T-helper 22 cell (primary cell): ENCODE measurements around the gene RELA.

Experiments
- DNase-seq: peaks from one replicate; pipeline ENCODE4 v3.0.0-alpha.2; 2020; ENCODE audit warnings: low read depth

Gene RELA

DNA sequence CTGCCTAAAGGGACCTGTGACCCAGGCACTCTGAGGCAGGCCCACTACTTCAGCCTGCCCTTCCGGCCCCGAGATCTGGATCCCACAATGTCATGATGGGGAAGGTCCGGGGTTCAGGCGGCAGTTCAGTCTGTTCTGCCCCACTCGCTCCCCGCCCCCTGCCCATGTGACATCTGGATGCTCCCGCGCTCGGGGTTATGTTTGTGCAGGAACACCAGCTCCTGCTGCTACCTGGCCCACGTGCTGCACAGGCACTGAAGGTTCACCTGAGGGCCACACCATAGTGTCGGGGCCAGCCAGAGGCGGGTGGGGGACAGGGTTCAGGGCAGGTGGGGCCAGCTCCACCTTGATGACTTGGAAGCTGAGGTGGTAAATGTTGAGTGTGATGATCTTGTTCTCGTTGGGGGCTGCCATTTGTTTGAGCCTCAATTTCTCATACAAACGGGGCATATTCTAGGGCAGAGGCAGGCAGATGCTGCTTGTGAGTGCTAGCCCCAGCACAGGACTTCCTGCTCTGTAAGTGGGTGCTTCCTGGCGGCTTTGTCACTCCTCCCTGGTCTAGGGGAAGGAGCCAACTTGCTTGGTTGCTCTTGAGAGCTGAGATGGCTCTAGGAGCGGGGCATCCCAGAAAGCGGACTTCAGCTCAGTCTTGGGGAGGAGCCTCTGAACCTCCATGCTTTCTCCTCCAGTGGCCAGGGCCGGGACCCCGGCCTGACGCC lies 29.2 kb downstream of the RELA start:
- DNase-seq, result no peak

DNA sequence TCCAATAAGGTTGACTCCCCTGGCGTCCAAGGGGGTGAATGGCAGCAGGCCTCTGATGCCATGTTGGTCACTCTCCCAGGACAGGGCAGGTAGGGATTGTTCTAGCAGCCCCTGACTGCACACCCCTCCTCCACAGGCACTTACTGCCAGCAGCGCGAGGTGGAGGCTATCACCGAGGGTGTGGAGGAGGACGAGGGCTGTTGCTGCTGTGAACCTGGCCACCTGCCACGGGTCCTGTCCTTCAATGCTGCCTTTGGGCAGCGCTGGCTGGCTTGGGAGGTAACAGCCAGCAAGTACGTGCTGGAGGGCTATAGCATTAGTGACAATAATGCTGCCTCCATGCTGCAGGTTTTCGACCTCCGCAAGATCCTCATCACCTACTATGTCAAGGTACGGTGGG lies 32.5 kb downstream of the RELA start:
- DNase-seq, result no peak

DNA sequence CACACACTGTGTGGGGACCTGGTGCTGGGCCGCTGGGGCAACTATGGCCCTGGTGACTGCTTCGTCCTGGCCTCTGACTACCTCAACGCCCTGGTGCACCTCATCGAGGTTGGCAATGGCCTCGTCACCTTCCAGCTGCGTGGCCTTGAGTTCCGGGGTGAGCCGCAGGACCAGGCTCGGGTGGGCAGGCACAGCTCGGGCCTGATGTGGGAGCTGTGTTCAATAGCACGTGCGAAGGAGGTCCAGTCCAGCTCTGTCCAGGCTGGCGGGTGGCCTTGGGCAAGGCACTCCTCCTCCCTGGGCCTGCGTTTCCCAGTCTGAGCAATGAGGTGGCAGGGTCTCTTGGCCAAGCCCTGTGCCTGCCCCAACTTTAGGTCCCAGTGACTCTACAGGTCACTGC lies 33.1 kb downstream of the RELA start:
- DNase-seq, result no peak

DNA sequence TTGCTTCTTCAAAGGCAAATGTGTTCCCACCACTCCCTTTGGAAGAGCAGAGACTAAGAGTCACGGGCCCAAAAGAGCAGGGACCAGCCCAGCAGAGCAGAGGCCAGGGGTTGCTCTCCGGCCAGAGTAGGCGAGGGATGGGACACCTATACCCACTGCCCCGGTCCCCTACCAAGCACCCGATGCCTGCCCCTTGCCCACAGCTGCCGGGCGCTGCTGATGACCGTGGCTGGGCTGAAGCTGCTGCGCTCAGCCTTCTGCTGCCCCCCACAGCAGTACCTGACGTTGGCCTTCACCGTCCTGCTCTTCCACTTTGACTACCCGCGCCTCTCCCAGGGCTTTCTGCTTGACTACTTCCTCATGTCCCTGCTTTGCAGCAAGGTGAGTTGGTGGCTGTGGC lies 35.5 kb downstream of the RELA start:
- no peak for DNase-seq

DNA sequence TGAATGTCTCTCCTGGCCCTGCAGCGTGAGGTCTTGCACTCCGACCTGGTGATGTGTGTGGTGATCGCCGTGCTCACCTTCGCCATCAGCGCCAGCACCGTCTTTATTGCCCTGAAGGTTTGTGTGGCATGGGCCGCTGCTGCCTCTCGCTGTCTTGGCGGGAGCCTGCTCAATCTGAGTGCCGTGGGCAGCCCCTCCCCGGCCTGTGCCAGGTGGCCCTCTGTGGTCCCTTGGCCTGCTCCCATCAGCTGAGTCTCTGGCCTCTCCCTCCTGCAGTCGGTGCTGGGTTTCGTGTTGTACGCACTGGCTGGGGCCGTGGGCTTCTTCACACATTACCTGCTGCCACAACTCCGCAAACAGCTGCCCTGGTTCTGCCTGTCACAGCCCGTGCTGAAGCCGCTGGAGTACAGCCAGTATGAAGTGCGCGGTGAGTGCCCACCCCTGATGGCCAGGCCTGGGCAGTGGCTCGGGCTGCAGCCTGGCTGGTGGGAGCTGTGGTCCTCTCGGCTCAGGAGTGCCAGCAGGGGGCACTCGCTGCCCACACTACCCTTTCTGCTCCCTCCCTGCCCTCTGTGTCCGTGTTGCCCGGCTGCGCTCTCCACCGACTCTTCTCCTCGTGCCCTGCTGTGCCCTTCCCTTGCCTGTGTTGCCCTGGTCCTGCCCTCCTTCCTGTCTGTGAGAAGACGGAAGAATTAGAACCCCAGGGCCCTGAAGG lies 36.9 kb downstream of the RELA start:
- no peak for DNase-seq

DNA sequence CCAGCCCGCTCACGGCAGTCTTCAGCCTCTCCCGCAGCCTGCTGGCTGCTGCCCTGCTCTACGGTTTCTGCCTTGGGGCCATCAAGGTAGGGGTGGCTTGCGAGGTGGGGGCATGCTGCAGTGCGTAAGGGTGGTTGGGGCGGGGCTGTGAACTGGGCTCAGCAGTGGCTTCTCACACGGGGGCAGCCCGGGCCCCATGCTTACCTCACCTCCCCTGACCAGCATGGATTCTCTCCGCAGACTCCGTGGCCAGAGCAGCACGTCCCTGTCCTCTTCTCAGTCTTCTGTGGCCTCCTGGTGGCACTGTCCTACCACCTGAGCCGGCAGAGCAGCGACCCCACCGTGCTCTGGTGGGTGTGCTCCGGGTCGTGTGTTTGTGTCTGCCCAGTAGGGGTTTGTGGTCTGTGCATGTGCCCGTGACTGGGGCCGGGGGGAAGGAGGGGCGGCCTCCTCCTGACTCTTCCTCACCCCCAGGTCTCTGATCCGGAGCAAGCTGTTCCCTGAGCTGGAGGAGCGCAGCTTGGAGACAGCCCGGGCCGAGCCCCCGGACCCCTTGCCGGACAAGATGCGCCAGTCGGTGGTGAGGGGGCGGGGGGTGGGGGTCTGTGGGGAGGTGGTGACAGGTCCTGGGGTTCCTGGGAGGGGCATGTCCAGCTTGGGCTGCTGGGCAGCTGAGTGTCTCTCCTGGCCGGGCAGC lies 37.6 kb downstream of the RELA start:
- no peak for DNase-seq

DNA sequence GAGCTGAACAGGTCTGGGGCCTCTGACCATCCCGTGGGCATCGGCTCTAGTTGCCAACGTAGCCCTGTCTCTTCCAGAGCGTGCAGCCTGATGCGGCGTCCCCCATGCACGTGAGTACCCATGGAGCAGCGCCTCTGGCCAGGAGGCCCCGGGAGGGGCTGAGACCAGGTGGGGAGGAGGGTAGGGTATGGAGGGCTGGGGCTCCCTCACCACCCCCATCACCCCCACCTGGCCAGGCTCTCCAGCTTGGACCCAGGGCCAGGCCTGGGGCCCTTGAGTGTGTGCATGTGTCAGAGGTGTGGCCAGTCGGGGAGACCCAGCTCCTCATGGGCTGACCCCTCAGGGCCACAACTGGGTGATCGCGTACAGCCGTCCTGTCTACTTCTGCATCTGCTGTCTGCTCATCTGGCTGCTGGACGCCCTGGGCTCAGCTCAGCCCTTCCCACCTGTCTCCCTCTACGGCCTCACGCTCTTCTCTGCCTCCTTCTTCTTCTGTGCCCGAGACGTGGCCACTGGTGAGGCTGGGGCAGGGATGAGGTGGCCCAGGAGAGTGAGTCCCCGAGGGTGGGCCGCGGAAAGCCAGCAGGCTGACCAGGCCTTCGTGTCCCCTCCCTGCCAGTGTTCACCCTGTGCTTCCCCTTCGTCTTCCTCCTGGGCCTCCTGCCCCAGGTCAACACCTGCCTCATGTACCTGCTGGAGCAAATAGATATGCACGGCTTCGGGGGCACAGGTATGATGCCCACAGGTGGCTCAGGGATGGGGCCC lies 38.7 kb downstream of the RELA start:
- DNase-seq, result no peak

DNA sequence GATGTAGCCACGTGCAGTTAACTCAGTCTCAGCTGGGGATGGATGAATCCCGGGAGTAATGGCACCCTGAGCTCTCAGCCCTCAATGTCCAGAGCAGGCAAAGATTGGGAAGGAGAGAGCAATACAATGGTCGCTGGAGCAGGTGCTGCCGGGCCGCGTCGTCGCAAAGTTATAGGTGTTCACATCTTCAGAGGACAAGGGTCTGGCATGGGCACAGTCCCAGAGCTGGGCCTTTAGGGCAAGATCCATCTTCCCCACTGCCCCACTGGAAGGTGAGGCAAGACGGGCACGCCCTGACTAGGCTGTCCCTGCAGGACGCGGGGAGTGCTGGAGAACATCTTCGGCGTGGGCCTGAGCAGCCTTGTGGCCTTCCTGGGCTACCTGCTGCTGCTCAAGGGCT lies 39.5 kb downstream of the RELA start:
- DNase-seq, result no peak

DNA sequence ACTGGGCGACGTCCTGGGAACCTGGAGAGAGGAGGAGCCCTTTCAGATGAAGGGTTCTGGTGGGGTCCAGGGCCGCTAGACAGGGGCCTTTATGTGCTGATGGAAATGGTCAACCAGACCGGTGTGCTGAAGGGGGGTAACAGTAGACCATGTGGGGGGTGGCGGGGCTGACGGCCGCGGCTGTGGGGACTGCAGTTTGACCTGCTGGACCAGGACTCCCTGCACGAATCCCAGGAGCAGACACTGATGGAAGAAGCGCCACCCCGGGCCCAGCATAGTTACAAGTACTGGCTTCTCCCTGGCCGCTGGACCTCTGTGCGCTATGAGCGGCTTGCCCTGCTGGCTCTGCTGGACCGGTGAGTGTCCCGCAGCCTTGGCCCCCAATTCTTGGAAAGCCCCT lies 40.7 kb downstream of the RELA start:
- DNase-seq, result no peak

DNA sequence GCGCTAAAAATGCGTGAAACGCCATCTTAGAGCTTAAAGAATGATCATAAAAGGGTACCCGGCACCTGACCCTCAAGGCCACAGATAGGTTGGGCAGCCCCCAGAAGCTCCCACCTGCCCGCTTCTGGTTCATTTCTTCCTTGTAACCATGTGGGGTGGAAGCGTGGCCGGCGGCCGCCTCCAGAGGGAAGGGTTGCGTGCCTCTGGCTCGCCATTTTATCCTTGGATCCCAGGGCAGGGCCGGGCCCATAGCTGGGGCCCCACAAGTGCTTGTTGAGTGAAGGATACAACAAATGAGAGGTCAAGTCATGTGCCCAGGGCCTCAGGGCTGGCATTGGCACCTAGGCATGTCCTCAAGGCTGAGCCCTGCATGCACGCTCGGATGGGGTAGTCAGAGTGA lies 41.3 kb downstream of the RELA start:
- DNase-seq, result no peak

DNA sequence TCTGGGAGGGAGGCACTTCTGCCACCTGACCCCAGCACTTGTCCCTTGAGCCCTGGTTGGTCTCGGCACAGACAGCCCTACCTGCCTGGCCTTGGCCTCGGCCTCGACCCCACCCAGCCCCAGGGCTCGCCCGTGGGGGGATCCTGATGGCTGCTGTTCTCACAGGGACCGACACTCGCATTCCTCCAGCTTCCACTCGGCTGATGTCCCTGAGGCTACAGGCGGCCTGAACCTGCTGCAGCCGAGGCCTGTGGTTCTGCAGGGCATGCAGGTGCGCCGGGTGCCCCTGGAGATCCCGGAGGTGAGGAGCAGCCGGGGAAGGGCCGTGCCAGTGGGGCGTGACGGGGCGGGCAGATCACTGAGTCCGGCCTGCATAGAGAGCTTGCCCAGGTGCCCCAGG lies 42.0 kb downstream of the RELA start:
- no peak for DNase-seq

DNA sequence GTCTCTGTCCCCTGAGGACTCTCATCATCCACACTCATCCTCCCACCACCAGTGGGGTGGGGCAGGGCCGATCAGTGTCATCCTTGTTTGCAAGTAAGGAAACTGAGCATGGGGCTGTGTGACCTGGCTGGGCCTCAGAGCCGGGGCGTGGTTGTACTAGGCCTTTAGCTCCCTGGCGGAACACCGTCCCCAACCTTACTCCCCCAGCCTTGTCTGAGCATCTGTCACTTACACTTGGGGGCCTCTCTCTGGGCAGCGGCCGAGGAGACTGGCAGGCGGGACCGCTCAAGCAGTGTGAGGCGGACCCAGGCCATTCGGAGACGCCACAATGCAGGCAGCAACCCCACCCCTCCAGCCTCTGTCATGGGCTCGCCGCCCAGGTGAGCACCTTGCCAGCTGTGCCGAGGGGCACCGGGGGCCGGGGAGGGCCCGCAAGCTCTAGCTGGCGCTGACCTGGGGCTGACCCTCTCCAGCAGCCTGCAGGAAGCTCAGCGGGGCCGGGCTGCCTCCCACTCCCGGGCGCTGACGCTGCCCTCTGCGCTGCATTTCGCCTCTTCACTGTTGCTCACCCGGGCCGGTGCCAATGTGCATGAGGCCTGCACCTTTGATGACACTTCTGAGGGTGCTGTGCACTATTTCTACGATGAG lies 43.3 kb downstream of the RELA start:
- DNase-seq, result no peak

DNA sequence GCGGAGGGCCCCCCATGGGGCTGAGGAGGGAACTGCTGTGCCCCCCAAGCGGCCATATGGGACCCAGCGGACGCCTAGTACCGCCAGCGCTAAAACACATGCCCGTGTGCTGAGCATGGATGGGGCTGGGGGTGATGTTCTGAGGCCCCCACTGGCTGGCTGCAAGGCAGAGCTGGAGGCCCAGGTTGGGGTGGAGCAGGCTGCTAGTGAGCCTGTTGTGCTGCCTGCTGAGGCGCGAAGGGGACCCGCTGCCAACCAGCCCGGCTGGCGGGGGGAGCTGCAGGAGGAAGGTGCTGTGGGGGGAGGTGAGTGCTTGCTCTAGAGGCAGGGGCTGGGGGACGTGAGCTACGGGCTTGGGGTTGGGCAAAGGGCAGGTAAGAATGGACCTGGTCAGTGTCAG lies 44.0 kb downstream of the RELA start:
- DNase-seq, result no peak

DNA sequence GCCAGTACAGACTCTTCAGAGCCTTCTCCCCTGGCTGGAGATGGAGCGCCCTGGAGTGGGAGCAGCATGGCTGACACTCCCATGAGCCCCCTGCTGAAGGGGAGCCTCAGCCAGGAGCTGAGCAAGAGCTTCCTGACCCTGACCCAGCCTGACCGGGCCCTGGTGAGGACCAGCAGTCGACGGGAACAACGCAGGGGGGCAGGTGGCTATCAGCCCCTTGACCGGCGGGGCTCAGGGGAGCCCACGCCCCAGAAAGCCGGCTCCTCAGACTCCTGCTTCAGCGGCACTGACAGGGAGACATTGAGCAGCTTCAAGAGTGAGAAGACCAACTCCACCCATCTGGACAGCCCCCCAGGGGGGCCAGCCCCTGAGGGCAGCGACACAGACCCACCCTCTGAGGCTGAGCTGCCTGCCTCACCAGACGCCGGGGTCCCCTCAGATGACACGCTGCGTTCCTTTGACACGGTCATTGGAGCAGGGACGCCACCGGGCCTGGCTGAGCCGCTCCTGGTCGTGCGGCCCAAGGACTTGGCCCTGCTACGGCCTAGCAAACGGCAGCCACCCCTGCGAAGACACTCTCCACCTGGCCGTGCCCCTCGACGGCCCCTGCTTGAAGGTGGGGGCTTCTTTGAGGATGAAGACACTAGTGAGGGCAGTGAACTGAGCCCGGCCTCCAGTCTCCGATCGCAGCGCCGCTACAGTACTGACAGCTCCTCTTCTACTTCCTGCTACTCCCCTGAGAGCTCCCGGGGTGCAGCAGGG lies 44.5 kb downstream of the RELA start:
- no peak for DNase-seq

DNA sequence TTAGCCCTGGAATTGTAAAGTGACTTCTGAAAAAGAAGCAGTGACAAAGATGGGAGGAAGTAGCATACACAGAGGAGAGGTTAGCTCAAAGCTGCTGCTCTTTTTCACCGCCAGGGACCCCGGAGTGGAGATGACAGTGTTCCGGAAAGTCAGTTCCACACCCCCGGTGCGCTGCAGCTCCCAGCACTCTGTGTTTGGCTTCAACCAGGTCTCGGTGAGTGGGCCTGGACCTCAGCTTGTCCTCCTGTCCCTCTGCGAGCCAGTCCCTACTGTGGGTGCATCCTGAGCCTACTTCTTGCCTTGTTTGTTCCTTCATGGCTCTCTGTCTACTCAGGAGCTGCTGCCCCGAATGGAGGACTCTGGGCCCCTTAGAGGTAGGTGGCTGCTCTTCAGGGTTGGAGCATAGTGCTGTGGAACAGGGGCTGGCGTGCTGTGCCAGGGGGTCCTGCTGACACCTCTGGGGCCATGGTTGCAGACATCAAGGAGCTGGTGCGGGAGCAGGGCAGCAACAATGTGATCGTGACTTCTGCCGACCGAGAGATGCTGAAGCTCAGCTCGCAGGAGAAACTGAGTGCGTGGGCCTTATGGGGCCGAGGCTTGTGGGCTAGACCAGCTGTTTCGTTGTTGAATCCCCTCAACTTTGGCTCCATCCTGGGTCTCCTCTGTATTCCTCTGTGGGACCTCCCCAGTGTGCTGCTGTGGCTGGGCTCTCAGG lies 45.4 kb downstream of the RELA start:
- DNase-seq, result no peak

DNA sequence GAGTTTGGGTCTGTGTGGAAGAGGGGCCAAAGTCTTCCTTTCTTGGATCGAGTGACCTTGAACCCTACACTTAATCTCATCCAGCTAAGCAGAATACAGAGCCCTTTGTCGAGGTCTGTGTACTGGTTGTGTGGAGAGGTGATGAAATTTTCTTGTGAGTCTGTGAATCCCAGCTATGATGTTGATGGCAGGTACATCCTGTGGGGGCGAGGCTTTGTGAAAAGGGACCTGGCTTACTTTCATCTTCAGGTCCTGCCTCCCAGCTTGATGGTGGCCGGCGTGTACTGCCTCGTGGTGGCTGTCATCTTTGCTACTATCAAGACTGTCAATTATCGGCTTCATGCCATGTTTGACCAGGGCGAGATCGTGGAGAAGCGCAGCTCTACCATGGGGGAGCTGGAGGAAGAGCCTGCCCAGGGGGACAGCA lies 46.1 kb downstream of the RELA start:
- DNase-seq, result no peak

DNA sequence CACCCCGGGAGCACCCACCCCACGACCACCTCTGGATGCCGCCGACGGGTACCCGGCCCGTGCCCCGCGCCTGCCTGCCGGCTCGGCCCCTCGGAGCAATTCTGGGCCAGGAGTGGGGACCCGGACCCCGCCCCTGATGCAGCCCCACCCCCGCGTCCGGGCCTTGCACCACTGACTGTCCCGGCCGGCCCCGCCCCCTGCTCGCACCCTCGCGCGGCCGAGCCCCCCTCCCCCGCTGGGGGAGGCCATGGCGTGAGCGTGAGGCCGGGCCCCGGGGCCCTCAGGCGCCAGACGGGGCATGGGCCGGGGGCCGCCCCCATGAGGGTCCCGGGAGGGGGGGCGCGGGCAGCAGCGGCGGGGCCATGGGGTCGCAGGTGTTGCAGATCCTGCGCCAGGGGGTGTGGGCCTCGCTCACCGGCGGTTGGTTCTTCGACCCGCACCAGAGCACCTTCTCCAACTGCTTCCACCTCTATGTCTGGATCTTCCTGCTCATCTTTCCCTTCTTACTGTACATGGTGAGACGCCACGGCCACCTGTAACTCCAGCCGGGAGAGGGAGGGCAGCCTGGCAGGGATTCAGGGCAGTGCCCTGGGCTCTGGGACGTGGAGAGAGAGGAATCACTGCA lies 46.7 kb downstream of the RELA start:
- DNase-seq, result no peak

DNA sequence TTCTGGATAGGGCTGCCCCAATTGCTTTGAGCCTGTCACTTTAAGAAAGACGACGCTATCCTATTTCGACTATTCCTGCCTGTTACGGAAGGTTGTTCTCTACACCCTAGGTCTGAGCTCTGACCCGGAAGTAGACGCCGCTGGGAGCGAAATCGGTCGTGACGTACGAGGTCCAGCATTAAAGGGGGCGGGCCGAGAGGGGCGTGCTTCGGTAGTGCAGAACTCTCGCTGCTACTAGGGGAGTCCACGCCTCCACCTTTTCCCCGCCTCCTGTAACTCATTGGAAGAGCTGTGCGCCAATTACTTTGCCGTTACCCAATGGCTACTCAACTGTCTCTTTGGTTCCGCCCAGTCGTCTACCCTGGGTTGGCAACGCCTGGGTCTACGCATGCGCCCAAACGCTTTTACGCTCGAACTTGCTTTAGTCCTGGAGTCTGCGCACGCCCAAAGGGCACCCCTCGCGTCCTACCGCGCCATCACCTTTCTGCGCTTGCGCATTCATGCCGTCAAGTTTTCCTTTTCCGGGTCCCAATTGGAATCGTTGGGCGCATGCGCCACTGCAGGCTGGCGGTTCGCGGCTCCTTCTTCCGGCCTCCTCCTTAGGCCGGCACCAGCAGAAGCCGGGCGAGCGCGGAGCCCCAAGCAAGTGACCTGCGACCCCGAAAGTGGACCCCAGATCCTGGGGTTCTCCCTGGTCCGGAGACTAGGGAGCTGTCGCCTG lies 47.3 kb downstream of the RELA start, which contains the start of gene PCNX3:
Gene PCNX3, plus strand, starts transcription at position 548 of the 721 bp plus-strand sequence. CDS start 536 bp downstream, outside the sequence.
- peak; percentile 100 for DNase-seq
